ENCODE data around the gene SCGN.
A peak's percentile ranks its signal among the peaks of the same experiment; 100 is the strongest.

SCGN gene

GRCh38 chr6:25629198-25629576 lies 22.8 kb upstream of the SCGN start:
- ChIA-PET POLR2A (no interaction called here), CTCF (interaction anchor here (0.6 to 1.7 kb wide), 3 partner anchors 91 to 406 kb away, joined by 3 to 5 read pairs (median 4); no protein-coding TSS in a partner anchor)
- Histone ChIP-seq H3K4me3 (ENCODE audit: low read depth, low read length) (no peak overlapping the region), H3K9me3 (ENCODE audit: control insufficient read depth, insufficient read depth, low read depth, low read length) (no peaks in the 10 kb centered on the region), H3K4me1 (ENCODE audit: control insufficient read depth, insufficient read depth, low read length) (no peaks in the 10 kb centered on the region), H3K27ac (ENCODE audit: extremely low read depth, low read depth, low read length) (no peak overlapping the region), H3K36me3 (ENCODE audit: control insufficient read depth in 2 of 2, insufficient read depth in 1 of 2, low read length in 2 of 2) (no peaks in the 10 kb centered on the region)
- no peak for TF ChIP-seq ZNF311 (tag by site-specific recombination; IDR thresholded peaks at IDR 0.05; ENCODE audit: borderline replicate concordance)
- 0 out of 2 replicates have a peak, but pooled peaks have one; percentile 17 for TF ChIP-seq ZEB2 (tag by site-specific recombination; IDR thresholded peaks at IDR 0.05)

- TF ChIP-seq ZSCAN16 (tag by site-specific recombination; IDR thresholded peaks at IDR 0.05) (no peak), ZNF433 (tag by site-specific recombination; IDR thresholded peaks at IDR 0.05; ENCODE audit: low read depth) (no peak), GLIS1 (tag by site-specific recombination; IDR thresholded peaks at IDR 0.05) (peak; percentile 25; the same call in 1 of the 2 replicates), SP2 (tag by site-specific recombination; IDR thresholded peaks at IDR 0.05) (no peak), GFI1B (tag by site-specific recombination; IDR thresholded peaks at IDR 0.05) (no peak), ELK4 (IDR thresholded peaks at IDR 0.05; ENCODE audit: borderline replicate concordance, low read depth, low read length) (no peak)
- Histone ChIP-seq H3K4me3 (ENCODE audit: low read depth, low read length) (no peak overlapping the region), H3K9me3 (ENCODE audit: control insufficient read depth, insufficient read depth, low read depth, low read length) (no peaks in the 10 kb centered on the region), H3K36me3 (ENCODE audit: control insufficient read depth in 2 of 2, insufficient read depth in 1 of 2, low read length in 2 of 2) (no peaks in the 10 kb centered on the region), H3K27ac (ENCODE audit: extremely low read depth, low read depth, low read length) (no peak overlapping the region), H3K4me1 (ENCODE audit: control insufficient read depth, insufficient read depth, low read length) (no peaks in the 10 kb centered on the region)
- ChIA-PET CTCF (interaction anchor here (0.6 to 1.7 kb wide), 3 partner anchors 22 to 407 kb away, joined by 3 read pairs; no protein-coding TSS in a partner anchor), POLR2A (no interaction called here)
Measured at GRCh38 chr6:25630508-25631278, 21.3 kb upstream of the SCGN start.

- Histone ChIP-seq H3K9me3 (ENCODE audit: control insufficient read depth, insufficient read depth, low read depth, low read length) (no peaks in the 10 kb centered on the region), H3K27ac (ENCODE audit: extremely low read depth, low read depth, low read length) (no peak overlapping the region), H3K4me1 (ENCODE audit: control insufficient read depth, insufficient read depth, low read length) (no peaks in the 10 kb centered on the region), H3K4me3 (ENCODE audit: low read depth, low read length) (no peak overlapping the region), H3K36me3 (ENCODE audit: control insufficient read depth in 2 of 2, insufficient read depth in 1 of 2, low read length in 2 of 2) (no peaks in the 10 kb centered on the region)
- TF ChIP-seq RBAK (tag by site-specific recombination; IDR thresholded peaks at IDR 0.05) (no peak), ZNF223 (tag by site-specific recombination; IDR thresholded peaks at IDR 0.05) (no peak)
- CTCF ChIA-PET: interaction anchor here (0.7 kb wide), 1 partner anchor 189 kb away, joined by 4 read pairs; no protein-coding TSS in a partner anchor
- POLR2A ChIA-PET: no interaction called here
Measured at GRCh38 chr6:25635886-25636317, 16.1 kb upstream of the SCGN start.

GRCh38 chr6:25637211-25637610 lies 14.8 kb upstream of the SCGN start:
- no peak for TF ChIP-seq ZNF140 (tag by site-specific recombination; IDR thresholded peaks at IDR 0.05)
- TF ChIP-seq ZFP69B (tag by site-specific recombination; IDR thresholded peaks at IDR 0.05): no peak
- no peak for TF ChIP-seq ZNF48 (tag by site-specific recombination; IDR thresholded peaks at IDR 0.05)
- no peak for TF ChIP-seq ZNF514 (tag by site-specific recombination; IDR thresholded peaks at IDR 0.05)
- no peak for TF ChIP-seq ZNF571 (tag by site-specific recombination; IDR thresholded peaks at IDR 0.05)
- no peak for TF ChIP-seq ZBTB44 (tag by site-specific recombination; IDR thresholded peaks at IDR 0.05)
- TF ChIP-seq SP7 (tag by site-specific recombination; IDR thresholded peaks at IDR 0.05): no peak
- TF ChIP-seq ZNF747 (tag by site-specific recombination; IDR thresholded peaks at IDR 0.05): no peak
- no peak for TF ChIP-seq ZNF398 (tag by site-specific recombination; IDR thresholded peaks at IDR 0.05)
- Histone ChIP-seq H3K4me1 (ENCODE audit: control insufficient read depth, insufficient read depth, low read length) (no peaks in the 10 kb centered on the region), H3K27ac (ENCODE audit: extremely low read depth, low read depth, low read length) (no peak overlapping the region), H3K4me3 (ENCODE audit: low read depth, low read length) (no peak overlapping the region), H3K36me3 (ENCODE audit: control insufficient read depth in 2 of 2, insufficient read depth in 1 of 2, low read length in 2 of 2) (no peaks in the 10 kb centered on the region), H3K9me3 (ENCODE audit: control insufficient read depth, insufficient read depth, low read depth, low read length) (no peaks in the 10 kb centered on the region)
- ChIA-PET POLR2A (no interaction called here), CTCF (interaction anchor here (0.6 kb wide), 1 partner anchor 329 kb away, joined by 3 read pairs; no protein-coding TSS in a partner anchor)
